Measurements from ENCODE around the gene ETV1. TPM values are rescaled to one million over a fixed set of nuclear protein-coding genes. Genes with fewer than 3 reads are reported as not detected.

ETV1 gene
- total and polyA plus RNA-seq, 4 donors, result 1.2 to 4.3 (median 3.6) TPM

- H3K4me3 ChIP-seq (ENCODE audit: low read depth in 1 of 3, low read length in 3 of 3), result no peak overlapping the region
- H3K27ac ChIP-seq (ENCODE audit: low read depth in 1 of 2, low read length in 2 of 2), result no peak overlapping the region
- no peak for DNase-seq (ENCODE audit: low spot score)
- no peaks in the 10 kb centered on the region for H3K27me3 ChIP-seq (ENCODE audit: control insufficient read depth in 4 of 4, insufficient read depth in 4 of 4, low read length in 3 of 4)
- WGBS, result 79% methylated on average over 9 of the region's 9 CpGs
- TF ChIP-seq TAF1 (conservative IDR thresholded peaks at IDR 0.05) (no peak), GABPA (IDR thresholded peaks at IDR 0.05 in 1 of 2, conservative IDR thresholded peaks at IDR 0.05 in 1 of 2) (no peak), RXRA (IDR thresholded peaks at IDR 0.05) (no peak), HNF4G (IDR thresholded peaks at IDR 0.05) (no peak), HNF4A (conservative IDR thresholded peaks at IDR 0.05) (no peak), SP1 (IDR thresholded peaks at IDR 0.05) (no peak), NR2F2 (IDR thresholded peaks at IDR 0.05) (no peak), JUND (IDR thresholded peaks at IDR 0.05) (no peak), FOXA1 (IDR thresholded peaks at IDR 0.05) (no peak), EGR1 (IDR thresholded peaks at IDR 0.05; ENCODE audit: low read depth in 2 of 2) (no peak), YY1 (IDR thresholded peaks at IDR 0.05) (no peak), RAD21 (IDR thresholded peaks at IDR 0.05) (no peak)
- TF ChIP-seq, protein P1, sequence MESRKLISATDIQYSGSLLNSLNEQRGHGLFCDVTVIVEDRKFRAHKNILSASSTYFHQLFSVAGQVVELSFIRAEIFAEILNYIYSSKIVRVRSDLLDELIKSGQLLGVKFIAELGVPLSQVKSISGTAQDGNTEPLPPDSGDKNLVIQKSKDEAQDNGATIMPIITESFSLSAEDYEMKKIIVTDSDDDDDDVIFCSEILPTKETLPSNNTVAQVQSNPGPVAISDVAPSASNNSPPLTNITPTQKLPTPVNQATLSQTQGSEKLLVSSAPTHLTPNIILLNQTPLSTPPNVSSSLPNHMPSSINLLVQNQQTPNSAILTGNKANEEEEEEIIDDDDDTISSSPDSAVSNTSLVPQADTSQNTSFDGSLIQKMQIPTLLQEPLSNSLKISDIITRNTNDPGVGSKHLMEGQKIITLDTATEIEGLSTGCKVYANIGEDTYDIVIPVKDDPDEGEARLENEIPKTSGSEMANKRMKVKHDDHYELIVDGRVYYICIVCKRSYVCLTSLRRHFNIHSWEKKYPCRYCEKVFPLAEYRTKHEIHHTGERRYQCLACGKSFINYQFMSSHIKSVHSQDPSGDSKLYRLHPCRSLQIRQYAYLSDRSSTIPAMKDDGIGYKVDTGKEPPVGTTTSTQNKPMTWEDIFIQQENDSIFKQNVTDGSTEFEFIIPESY (IDR thresholded peaks at IDR 0.05), result no peak
- TF ChIP-seq, protein P2, sequence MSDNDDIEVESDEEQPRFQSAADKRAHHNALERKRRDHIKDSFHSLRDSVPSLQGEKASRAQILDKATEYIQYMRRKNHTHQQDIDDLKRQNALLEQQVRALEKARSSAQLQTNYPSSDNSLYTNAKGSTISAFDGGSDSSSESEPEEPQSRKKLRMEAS (IDR thresholded peaks at IDR 0.05), result no peak
- TF ChIP-seq, protein P3, sequence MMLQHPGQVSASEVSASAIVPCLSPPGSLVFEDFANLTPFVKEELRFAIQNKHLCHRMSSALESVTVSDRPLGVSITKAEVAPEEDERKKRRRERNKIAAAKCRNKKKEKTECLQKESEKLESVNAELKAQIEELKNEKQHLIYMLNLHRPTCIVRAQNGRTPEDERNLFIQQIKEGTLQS (IDR thresholded peaks at IDR 0.05), result no peak
- TF ChIP-seq, protein P4, sequence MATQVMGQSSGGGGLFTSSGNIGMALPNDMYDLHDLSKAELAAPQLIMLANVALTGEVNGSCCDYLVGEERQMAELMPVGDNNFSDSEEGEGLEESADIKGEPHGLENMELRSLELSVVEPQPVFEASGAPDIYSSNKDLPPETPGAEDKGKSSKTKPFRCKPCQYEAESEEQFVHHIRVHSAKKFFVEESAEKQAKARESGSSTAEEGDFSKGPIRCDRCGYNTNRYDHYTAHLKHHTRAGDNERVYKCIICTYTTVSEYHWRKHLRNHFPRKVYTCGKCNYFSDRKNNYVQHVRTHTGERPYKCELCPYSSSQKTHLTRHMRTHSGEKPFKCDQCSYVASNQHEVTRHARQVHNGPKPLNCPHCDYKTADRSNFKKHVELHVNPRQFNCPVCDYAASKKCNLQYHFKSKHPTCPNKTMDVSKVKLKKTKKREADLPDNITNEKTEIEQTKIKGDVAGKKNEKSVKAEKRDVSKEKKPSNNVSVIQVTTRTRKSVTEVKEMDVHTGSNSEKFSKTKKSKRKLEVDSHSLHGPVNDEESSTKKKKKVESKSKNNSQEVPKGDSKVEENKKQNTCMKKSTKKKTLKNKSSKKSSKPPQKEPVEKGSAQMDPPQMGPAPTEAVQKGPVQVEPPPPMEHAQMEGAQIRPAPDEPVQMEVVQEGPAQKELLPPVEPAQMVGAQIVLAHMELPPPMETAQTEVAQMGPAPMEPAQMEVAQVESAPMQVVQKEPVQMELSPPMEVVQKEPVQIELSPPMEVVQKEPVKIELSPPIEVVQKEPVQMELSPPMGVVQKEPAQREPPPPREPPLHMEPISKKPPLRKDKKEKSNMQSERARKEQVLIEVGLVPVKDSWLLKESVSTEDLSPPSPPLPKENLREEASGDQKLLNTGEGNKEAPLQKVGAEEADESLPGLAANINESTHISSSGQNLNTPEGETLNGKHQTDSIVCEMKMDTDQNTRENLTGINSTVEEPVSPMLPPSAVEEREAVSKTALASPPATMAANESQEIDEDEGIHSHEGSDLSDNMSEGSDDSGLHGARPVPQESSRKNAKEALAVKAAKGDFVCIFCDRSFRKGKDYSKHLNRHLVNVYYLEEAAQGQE (IDR thresholded peaks at IDR 0.05), result no peak
- TF ChIP-seq, protein P5, sequence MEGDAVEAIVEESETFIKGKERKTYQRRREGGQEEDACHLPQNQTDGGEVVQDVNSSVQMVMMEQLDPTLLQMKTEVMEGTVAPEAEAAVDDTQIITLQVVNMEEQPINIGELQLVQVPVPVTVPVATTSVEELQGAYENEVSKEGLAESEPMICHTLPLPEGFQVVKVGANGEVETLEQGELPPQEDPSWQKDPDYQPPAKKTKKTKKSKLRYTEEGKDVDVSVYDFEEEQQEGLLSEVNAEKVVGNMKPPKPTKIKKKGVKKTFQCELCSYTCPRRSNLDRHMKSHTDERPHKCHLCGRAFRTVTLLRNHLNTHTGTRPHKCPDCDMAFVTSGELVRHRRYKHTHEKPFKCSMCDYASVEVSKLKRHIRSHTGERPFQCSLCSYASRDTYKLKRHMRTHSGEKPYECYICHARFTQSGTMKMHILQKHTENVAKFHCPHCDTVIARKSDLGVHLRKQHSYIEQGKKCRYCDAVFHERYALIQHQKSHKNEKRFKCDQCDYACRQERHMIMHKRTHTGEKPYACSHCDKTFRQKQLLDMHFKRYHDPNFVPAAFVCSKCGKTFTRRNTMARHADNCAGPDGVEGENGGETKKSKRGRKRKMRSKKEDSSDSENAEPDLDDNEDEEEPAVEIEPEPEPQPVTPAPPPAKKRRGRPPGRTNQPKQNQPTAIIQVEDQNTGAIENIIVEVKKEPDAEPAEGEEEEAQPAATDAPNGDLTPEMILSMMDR (IDR thresholded peaks at IDR 0.05; ENCODE audit: low read depth, low read length, missing input control), result no peak
- no peaks in the 10 kb centered on the region for H3K36me3 ChIP-seq (ENCODE audit: control insufficient read depth in 4 of 4, insufficient read depth in 3 of 4, low read depth in 1 of 4, low read length in 3 of 4)
- H3K4me1 ChIP-seq (ENCODE audit: control insufficient read depth in 4 of 4, insufficient read depth in 4 of 4, low read length in 3 of 4), result peaks cover 0 to 4% (median 0%) of the 10 kb centered on the region in 4 donors
- H3K9ac ChIP-seq (ENCODE audit: low read depth in 1 of 2, low read length in 2 of 2), result no peak overlapping the region
- H3K9me3 ChIP-seq (ENCODE audit: control insufficient read depth in 4 of 4, low read length in 3 of 4), result no peaks in the 10 kb centered on the region
These were observed 41.3 kb downstream of the ETV1 start for GRCh38 chr7:13948019-13948801.

All from liver (tissue), 9 donors.